GM19468 (cell line): ENCODE results near the gene PER1.
"Not testable (repeated sequence)": the region's sequence is repeated elsewhere in the genome, so short reads cannot be mapped to it uniquely, and the experiment has no call there.

Source experiments
- ATAC-seq: cut with Tn5 transposase; IDR thresholded peaks from one replicate; pipeline ENCODE4 v1.9.1; 2021; ENCODE audit warnings: mild to moderate bottlenecking, moderate library complexity, moderate number of reproducible peaks; ENCODE audit not compliant: unreplicated experiment; ENCODE audit errors: extremely low read depth

PER1 gene

GRCh38 chr17:8123695-8124349 lies 28.4 kb downstream of the PER1 start, which contains the start of gene HES7:
Gene HES7 (minus strand): TSS chr17:8124106. CDS start chr17:8124084, 22 bp downstream.
- ATAC-seq, result no peak

DNA sequence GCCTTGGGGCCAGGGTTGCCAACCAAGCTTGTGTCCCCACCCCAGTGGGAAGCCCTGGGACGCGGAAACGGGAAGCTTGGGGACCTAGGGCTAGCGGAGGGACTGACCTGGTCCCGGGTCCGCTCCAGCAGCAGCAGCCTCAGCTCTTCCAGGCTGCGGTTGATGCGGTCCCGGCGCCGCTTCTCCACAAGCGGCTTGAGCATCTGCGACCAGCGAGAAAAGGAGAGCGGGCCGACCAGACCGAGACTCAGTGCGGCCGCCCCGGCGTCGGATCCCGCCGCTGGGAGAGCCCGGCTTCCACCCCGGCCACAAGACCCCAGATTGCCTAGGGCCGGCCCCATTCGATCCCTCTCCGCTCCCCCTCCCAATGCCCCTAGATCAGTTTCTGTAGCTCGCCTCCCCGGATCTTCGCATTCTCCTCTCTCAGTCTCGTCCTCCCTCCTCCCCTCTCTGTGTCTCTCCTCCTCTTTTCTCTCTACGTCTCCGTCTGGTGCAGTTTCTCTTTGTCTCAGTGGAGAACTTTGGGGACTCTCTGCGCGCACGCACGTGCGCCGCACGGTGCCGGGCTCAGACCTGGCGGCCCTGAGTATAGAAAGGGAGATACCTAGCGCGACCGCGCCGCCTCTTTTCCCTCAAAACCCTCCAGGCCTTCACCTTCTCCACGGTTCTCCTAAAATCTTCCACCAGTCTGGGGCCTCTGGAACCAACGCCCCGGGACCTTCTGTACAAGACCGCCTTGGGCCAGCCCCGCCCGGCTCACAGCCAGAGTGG lies 29.1 kb downstream of the PER1 start:
- ATAC-seq, result no peak

DNA sequence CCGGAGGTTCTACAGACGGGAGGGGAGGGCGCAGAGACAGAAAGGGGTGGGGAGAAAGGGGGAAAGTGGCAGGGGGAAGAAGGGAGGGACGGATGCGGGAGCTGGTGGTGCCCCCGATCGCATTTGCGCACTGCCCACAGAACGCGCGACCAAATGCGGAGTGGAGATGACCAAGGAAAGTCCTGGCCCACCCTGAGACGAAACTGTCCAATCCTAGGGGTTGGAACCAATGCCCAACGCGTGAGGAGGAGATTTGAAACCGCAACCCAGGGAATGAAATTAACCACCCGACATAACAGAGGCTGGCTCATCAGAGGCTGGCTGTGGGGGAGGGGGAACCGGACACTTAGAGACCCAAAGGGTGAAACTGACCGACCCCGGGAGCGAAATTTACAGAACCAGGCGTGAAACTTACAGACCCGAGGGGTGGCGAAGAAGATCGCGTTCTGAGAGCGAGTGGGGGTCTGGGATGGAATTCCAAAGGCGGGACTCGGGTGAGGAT lies 29.7 kb downstream of the PER1 start:
- no peak for ATAC-seq

DNA sequence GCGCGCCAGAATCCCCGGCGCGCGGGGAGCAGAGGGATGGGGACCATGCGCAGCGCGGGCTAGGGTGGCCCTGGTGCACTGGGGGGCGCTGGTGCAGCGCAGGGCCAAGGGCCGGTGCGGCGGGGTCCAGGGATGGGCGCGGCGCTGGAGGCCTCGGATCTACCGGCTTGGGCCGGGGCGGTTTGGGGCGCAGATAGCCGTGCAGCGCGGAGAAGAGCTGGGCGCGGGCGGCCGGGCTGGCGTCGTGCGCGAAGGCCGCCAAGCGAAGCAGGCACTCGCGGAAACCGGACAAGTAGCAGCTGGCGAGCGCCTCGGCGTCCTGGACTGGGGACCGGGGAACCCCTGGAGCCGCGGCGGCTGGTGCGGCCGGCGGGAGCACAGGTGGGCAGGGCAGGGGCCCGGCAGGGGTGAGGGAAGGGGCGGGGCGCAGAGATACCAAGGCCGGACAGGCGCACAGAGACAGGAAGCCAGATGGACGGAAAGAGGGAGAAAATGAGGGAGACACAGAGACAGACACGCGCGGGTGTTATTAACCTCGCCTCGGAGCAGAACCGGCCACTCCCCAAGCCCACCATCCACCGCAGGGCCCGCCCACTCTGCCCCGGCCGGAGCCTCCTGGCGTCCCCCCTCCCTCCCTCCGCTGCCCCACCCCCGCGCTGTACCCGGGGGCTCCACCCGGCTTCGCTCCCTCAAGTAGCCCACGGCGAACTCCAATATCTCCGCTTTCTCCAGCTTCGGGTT lies 30.4 kb downstream of the PER1 start:
- no peak for ATAC-seq

- ATAC-seq, result no peak
Measured at GRCh38 chr17:8121407-8121680, 30.9 kb downstream of the PER1 start.

DNA sequence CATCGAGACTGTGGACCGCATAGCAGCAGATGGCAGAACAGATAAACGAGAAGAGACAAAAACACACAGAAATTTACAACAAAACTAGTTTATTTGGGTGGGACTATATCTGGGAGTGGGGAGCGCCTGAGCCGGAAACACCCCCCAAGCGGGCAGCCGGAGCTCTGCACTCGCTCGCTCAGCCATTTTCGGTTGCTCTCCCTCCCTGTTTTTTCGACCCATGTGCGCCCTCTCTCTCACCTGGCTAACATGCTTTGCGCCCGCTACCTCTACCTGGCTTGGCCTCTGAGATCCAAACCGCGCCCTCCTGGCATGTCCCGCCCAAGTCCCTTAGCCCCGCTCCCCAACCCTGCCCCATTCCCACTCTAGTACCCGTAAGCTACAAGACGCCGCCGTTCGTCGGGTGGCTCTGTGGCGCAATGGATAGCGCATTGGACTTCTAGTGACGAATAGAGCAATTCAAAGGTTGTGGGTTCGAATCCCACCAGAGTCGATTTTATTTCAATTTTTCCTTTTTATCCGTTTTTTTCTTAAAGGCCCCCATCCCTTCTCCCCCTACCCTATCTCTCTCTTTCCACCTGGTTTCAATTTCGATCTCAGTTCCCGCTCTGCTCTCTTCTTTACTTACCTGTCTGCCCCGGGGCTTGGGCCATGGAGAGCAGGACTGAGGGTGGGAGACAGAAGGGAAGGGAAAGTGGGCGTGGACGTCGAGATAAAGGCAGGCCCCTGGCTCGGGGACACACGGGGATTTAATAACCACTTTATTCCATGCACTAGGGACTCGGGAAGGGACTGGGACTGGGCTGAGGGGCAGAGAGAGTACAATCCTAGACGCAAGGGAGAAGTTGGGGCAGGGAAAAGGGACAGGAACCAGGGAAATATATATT lies 31.4 kb downstream of the PER1 start:
- ATAC-seq, result no peak

DNA sequence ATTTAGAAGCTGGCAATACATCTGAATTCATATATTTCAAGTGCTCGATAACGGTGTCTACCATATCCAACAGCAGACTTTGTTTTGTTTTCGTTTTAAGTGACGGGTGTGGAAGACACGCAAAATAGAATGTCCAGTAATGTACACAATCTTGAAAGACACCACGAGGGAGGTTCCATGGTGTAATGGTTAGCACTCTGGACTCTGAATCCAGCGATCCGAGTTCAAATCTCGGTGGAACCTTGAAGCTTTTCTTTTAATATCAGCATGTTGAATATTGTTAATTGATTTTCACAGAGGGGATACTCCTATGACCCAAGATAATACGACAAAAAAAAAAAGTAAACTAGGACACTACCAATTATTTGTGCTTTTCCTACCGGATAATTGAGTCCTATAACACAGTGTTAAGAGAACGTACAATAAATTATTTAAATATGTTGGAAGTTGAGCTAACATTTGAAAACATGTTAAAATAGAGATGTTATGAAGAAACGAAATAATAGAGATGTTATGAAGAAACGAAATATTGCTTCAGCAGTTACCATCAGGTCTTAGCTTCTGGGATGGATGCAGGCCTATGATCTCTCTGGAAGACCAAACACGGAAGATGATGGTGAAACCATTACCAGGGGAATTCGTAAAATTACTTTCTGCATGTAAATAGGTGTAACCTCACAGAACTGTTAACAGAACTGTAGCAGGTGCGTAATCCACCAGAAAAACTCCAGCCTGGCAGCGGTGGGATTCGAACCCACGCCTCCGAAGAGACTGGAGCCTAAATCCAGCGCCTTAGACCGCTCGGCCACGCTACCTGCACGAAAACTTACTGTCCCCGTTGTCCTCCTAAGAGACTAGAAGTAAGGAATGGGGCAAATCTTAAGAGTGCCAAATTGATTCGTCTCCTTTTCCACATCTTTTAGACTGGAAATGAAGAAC lies 32.4 kb downstream of the PER1 start:
- peak; percentile 21 for ATAC-seq

DNA sequence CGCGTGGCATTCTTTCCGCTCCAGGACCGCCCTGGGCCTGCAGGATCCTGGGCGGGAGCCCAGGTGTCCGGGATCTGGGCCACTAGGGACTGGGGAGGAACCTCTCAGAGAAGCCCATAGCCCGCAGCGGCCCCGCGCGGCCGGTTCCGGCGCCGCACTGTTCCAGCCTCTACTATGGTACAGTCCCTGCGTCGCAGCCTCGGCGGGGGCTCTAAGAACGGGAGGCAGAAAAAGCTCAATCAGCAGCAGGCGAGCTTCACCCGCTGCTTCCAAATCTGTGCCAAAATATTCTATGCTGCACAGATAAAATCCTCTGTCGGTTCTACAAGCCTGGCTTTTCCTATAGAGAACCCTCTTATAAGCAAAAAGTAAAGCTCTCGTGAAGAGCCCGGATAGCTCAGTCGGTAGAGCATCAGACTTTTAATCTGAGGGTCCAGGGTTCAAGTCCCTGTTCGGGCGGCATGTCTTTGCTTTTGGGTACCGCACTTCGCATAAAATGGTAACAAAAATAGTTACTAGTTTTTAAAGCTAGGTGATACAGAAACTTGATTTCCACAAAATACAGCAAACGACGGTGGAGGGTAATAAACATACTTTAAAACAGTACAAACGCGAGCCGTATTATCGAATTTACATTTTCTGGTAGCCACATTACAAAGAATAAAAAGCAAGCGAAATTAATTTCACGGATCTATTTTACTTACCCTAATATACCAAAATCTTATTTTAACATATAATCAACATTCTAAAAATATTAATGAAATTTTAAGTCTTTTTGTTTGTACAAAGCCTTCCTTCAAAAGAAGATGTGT lies 33.2 kb downstream of the PER1 start:
- ATAC-seq, result no peak

- no peak for ATAC-seq
Measured at GRCh38 chr17:8117980-8118768, 34.0 kb downstream of the PER1 start, which contains the start of gene ALOXE3. Gene ALOXE3 (minus strand): TSS chr17:8118514. CDS start chr17:8117990, 524 bp downstream.

DNA sequence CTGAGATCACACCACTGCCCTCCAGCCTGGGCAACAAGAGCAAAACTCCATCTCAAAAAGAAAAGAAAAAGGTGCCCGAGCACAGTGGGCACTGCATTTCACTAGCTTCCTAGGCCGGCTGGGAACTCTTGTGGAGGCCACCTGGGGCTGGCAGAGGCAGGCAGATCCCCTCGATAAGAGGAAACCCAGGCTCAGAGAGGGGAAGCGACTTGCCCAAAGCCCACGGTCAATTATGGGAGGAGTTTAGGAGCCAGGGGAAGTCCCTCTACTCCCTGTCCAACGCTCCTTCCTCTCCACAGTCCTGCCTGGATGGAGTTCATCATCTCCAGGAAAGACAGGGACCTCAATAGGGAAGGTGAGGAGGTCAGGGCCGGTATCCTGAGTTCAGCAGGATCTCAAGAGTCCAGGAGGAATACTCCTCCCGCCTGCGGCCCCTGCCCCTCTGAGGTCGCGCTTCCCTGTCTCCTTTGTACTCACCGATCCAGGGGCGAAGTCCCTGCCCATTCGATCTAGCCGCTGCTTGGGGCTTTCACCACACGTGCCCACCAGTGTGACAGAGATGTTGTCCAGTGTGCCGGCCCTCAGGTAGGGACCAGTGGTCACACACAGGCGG lies 34.7 kb downstream of the PER1 start:
- no peak for ATAC-seq

DNA sequence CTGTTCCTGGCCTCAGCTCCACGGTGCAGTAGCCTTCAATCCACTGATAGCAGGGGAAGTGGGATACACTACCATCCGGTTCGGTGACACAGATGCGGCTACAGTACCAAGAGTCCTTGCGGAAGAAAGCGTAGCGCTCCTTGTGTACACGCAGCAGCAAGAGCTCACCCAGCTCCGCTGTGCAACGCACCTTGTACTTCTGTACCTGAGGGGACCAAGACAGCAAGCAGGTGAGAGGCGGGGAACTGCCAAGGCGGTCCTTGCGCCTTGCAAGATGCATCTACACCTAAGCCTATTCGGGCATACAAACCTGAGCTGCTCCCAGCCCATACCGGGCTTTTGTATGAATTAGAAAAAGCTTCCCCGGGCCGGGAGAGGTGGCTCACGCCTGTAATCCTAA lies 35.4 kb downstream of the PER1 start:
- no peak for ATAC-seq

DNA sequence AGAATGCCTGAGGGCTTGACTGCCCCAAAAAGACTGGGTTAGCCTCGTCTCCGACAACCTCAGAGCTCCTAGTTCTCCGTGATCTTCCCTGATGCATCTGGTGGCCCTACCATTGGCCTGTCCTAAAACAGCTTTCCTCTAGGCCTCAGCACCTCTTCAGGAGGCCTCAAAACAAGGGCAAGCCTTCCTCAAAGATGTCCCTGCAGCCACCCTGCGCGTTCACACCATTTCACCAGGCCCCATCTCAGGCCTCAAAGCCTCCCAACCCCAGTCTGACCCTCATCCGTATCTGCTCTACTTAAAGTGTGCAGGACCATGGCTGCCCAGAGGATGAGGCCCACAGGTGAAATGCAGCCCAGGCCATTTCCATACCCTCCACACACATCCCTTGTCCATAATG lies 41.3 kb downstream of the PER1 start:
- ATAC-seq, result no peak

DNA sequence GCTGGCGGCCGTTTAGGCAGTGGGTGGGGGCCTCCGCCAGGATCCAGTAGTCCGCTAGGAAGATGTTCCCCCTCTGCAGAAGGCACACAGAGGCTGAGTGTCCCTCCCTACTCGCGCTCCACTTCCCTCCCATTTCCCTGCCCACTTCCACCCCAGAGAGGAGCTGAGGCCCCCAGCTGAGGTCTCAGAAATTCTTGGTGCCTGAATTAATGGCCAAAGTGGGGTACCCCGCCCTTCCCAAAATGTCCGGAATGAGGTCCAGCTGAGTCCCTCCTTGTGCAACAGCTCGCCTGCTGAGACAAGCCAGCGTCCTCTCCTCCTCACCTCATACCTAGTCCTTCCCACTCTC lies 41.8 kb downstream of the PER1 start:
- no peak for ATAC-seq

- no peak for ATAC-seq
Measured at GRCh38 chr17:8109661-8110455, 42.3 kb downstream of the PER1 start.

DNA sequence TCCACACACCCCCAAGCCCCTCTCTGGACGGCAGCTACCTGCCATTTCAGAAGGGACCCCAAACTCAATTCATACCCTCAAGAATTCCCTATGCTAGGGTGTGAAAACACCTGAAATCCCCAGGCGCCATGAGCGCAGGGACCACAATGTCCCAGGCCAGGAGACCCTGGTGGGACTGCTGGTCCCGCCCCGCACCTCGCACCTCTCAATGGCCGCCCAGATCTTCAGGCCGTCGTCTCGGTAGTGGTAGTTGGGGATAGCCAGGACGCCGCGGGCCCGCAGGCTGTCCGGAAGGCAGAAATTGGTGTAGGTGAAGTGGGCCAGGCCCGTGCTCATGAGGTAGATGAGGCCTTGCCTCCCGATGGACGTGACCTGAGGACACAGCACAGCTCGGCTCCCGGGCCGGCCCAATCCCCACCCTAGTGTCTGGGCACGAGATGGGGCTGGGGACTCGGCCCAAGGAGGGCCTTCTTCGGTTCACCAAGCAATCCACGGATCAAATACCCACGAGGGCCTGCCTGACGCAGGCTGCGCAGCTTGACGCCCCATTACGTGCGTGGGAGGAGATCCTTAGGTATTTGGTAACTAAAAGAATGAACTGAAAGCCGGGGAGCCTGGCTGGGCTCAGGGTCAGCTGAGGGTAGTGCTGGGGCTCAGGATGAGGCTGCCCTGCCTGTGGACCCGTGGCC lies 43.1 kb downstream of the PER1 start:
- ATAC-seq, result no peak

DNA sequence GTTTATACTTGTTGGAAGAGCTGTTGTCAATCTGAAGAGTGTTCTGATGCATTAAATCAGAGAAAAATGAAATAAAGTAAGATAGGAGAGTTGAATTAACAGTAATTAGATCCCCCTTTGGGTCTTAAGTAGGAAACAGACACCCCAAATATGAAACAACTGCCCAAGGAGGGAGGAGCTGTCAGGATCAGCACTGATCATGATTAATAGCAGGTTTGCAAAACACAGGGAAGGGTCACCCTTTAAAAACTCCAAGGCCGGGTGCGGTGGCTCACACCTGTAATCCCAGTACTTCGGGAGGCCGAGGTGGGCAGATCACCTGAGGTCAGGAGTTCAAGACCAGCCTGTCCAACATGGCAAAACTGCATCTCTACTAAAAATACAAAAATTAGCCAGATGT lies 45.2 kb downstream of the PER1 start:
- ATAC-seq, result not testable (repeated sequence)
